B cell (primary cell): ENCODE data around the gene ESYT1. TPM values are rescaled to one million over a fixed set of nuclear protein-coding genes. Genes with fewer than 3 reads are reported as not detected.

ENCODE experiments used
- ATAC-seq: fragments of 200-7000 bp; cut with Tn5 transposase; one replicate; pipeline ENCODE4 v1.10.0; 2021; ENCODE audit warnings: low read depth, mild to moderate bottlenecking, moderate number of reproducible peaks, moderate library complexity
- CTCF ChIA-PET: fragments of 350-600 bp; sonication (Branson Sonifier 250); formaldehyde crosslinking; loops from one replicate; lab custom pipeline; 2021; ENCODE audit warnings: antibody characterized with exemption, inconsistent platforms; lab: Charles Lee
- POLR2A ChIA-PET: fragments of 350-600 bp; sonication (Branson Sonifier 250); formaldehyde crosslinking; loops from one replicate; lab custom pipeline; 2021; ENCODE audit warnings: antibody characterized with exemption; lab: Charles Lee
- DNase-seq: peaks from one replicate; pipeline ENCODE4 v3.0.0; 2013
- H2AFZ ChIP-seq: 2 replicates; pipeline ENCODE4 v1.6.1; 2012; ENCODE audit warnings: mild to moderate bottlenecking, low read depth, low read length; ENCODE audit not compliant: insufficient read depth, poor library complexity, severe bottlenecking
- H3K27ac ChIP-seq, 2 donors: 1 replicate in 1 of 2; 2 replicates in 1 of 2; pipeline ENCODE4 v1.5.1; 2012 to 2013; ENCODE audit warnings: low read length in 2 of 2, mild to moderate bottlenecking in 2 of 2, moderate library complexity in 1 of 2
- H3K27me3 ChIP-seq, 4 experiments: fragments of 200-600 bp in 1 of 4; sonication (generic) in 1 of 4; replicated peaks in 1 of 4; 1 replicate in 2 of 4; 2 replicates in 2 of 4; pipeline versions ENCODE4 v1.6.1 to v1.7.0; 2013 to 2016; ENCODE audit warnings: low read length in 3 of 4, mild to moderate bottlenecking in 2 of 4, mixed read lengths in 1 of 4, moderate library complexity in 1 of 4; ENCODE audit not compliant: insufficient read depth in 4 of 4, control insufficient read depth in 3 of 4; ENCODE audit errors: control extremely low read depth in 1 of 4
- H3K36me3 ChIP-seq, 2 experiments: replicated peaks in 1 of 2; 1 replicate in 1 of 2; 2 replicates in 1 of 2; pipeline versions ENCODE4 v1.6.1 to v1.7.1; 2013; ENCODE audit warnings: low read length in 1 of 2; ENCODE audit not compliant: insufficient read depth in 2 of 2, control insufficient read depth in 1 of 2; ENCODE audit errors: control extremely low read depth in 1 of 2, extremely low read depth in 1 of 2
- H3K4me1 ChIP-seq, 2 donors: fragments of 200-600 bp in 1 of 2; sonication (generic) in 1 of 2; 1 replicate in 1 of 2; 2 replicates in 1 of 2; pipeline versions ENCODE4 v1.5.1 to v1.6.1; 2013 to 2017; ENCODE audit warnings: low read length in 2 of 2; ENCODE audit not compliant: control insufficient read depth in 2 of 2, insufficient read depth in 2 of 2
- H3K4me2 ChIP-seq: replicated peaks from 2 replicates; pipeline ENCODE3; 2012; ENCODE audit warnings: mild to moderate bottlenecking, low read depth, low read length; ENCODE audit not compliant: poor library complexity, severe bottlenecking
- H3K4me3 ChIP-seq, 5 experiments: fragments of 200-600 bp in 1 of 5; sonication (generic) in 1 of 5; 1 replicate in 3 of 5; 2 replicates in 2 of 5; pipeline versions ENCODE4 v1.5.1 to v1.7.0; 2011 to 2016; ENCODE audit warnings: low read length in 4 of 5, mild to moderate bottlenecking in 4 of 5, low read depth in 2 of 5, control low read depth in 1 of 5, moderate library complexity in 1 of 5; ENCODE audit not compliant: insufficient read depth in 1 of 5; ENCODE audit errors: control extremely low read depth in 1 of 5, extremely low read depth in 1 of 5
- H3K79me2 ChIP-seq: fragments of 200-600 bp; sonication (generic); one replicate; pipeline ENCODE4 v1.6.0; 2016; ENCODE audit warnings: low read length; ENCODE audit not compliant: control insufficient read depth, insufficient read depth
- H3K9ac ChIP-seq: fragments of 200-600 bp; sonication (generic); 2 replicates; pipeline ENCODE4 v1.6.1; 2017; ENCODE audit warnings: mild to moderate bottlenecking, low read length, moderate library complexity
- H3K9me3 ChIP-seq, 3 donors: one replicate each; pipeline versions ENCODE4 v1.6.1 to v1.7.1; 2013; ENCODE audit warnings: low read length in 2 of 3; ENCODE audit not compliant: control insufficient read depth in 2 of 3, insufficient read depth in 1 of 3; ENCODE audit errors: control extremely low read depth in 1 of 3
- H4K20me1 ChIP-seq: 2 replicates; pipeline ENCODE4 v1.6.0; 2012; ENCODE audit warnings: mild to moderate bottlenecking, low read length; ENCODE audit not compliant: insufficient read depth, control insufficient read depth, poor library complexity, severe bottlenecking
- H3K27ac Mint-ChIP-seq: one replicate; pipeline ENCODE4 v1.8.0; 2021; ENCODE audit warnings: mixed read lengths
- H3K27me3 Mint-ChIP-seq: one replicate; pipeline ENCODE4 v1.8.0; 2021; ENCODE audit warnings: mixed read lengths
- H3K4me1 Mint-ChIP-seq: one replicate; pipeline ENCODE4 v1.8.0; 2021; ENCODE audit warnings: mixed read lengths
- H3K4me3 Mint-ChIP-seq: one replicate; pipeline ENCODE4 v1.8.0; 2021; ENCODE audit warnings: mixed read lengths
- H3K9me3 Mint-ChIP-seq: one replicate; pipeline ENCODE4 v1.8.0; 2022; ENCODE audit warnings: mixed read lengths; ENCODE audit not compliant: insufficient read depth
- EZH2 ChIP-seq: IDR thresholded peaks from 2 replicates; pipeline ENCODE4 v1.6.1; 2012; ENCODE audit warnings: borderline replicate concordance, low read depth, mild to moderate bottlenecking, moderate library complexity, low read length; ENCODE audit not compliant: insufficient read depth, poor library complexity, severe bottlenecking
- WGBS: methylation state at CpG from one replicate; pipeline ENCODE4 v1.1.5; 2013; ENCODE audit warnings: missing lambda C conversion rate; ENCODE audit not compliant: insufficient coverage; 5-methylcytosine and 5-hydroxymethylcytosine counted together
- intact Hi-C: fragments of 100-400 bp; cut with micrococcal nuclease; formaldehyde crosslinking; loops from one replicate; pipeline ENCODE4 v1.10.0; 2022
- polyA plus RNA-seq: library from polyadenylated mRNA; depleted of rRNA; stranded (reverse); fragments of >200 nt; gene quantifications from 2 replicates; pipeline ENCODE4 v1.2.3, GENCODE V29; 2012
- total RNA-seq, 2 donors: library from RNA; stranded (reverse); fragments of 120-200 nt in 1 of 2; gene quantifications; 1 replicate in 1 of 2; 2 replicates in 1 of 2; pipeline versions ENCODE4 v1.2.3 to v1.2.4, GENCODE V29; 2013 to 2022
- TF ChIP-seq, protein P1 (sequence below): fragments of 200-600 bp; IDR thresholded peaks from one replicate; pipeline ENCODE4 v1.8.0; 2022; ENCODE audit warnings: antibody characterized with exemption, mild to moderate bottlenecking

ESYT1 gene
- total and polyA plus RNA-seq, 2 donors (not counting 1 experiment from before 2014, with no cell fraction given) = 154 to 162 TPM

DNA sequence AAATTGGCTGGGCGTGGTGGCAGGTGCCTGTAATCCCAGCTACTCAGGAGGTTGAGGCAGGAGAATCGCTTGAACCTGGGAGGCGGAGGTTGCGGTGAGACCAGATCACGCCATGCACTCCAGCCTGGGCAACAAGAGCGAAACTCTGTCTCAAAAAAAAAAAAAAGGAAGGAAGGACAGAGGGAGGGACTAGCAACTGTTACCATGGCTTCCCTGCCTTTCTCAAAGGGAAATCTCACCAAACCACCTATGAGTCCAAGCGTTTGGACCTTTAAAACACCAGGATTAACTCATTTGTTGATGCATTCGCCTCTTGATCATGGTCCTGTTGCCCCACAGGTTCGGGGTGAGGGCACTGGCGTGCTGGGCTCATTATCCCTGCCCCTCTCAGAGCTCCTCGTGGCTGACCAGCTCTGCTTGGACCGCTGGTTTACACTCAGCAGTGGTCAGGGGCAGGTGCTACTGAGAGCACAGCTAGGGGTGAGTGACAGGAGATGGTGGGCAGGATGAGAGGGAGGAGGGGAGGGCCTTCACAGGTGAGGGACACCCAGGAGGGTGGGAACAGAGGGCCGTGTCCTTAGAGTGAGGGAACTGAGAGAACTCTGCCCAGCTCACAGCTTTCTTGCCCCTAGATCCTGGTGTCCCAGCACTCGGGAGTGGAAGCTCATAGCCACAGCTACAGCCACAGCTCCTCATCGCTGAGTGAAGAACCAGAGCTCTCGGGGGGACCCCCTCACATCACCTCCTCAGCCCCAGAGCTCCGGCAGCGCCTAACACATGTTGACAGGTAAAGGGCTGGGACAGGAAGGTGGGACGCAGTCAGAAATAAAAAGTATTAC is 14.1 kb downstream of the ESYT1 start:
- H3K4me2 ChIP-seq = no peak overlapping the region
- H3K9me3 ChIP-seq = no peaks in the 10 kb centered on the region
- no peaks in the 10 kb centered on the region for H3K79me2 ChIP-seq
- 81% methylated on average over 14 of the region's 19 CpGs for WGBS
- Mint-ChIP-seq H3K4me3 (no peak overlapping the region), H3K27ac (peak overlapping the region; percentile 74), H3K9me3 (no peaks in the 10 kb centered on the region), H3K4me1 (peaks cover 9% of the 10 kb centered on the region), H3K27me3 (no peaks in the 10 kb centered on the region)
- H4K20me1 ChIP-seq = peaks cover 16% of the 10 kb centered on the region
- H3K4me3 ChIP-seq = no peak overlapping the region
- no peak overlapping the region for H3K9ac ChIP-seq
- H2AFZ ChIP-seq = no peak overlapping the region
- H3K27me3 ChIP-seq = no peaks in the 10 kb centered on the region
- ChIA-PET CTCF (interaction anchor here (0.8 kb wide), 1 partner anchor 47 kb away, joined by 4 read pairs; the partner anchor contains the start of gene SMARCC2), POLR2A (interaction anchor here (0.9 kb wide), 1 partner anchor 10 kb away, joined by 3 read pairs; no protein-coding TSS in a partner anchor)
- peak overlapping the region in 1 of 2 donors; percentile 8 for H3K27ac ChIP-seq
- no peak for DNase-seq
- intact Hi-C loops = no loop called here
- H3K4me1 ChIP-seq = no peaks in the 10 kb centered on the region
- ATAC-seq = no peak
- TF ChIP-seq, protein P1, sequence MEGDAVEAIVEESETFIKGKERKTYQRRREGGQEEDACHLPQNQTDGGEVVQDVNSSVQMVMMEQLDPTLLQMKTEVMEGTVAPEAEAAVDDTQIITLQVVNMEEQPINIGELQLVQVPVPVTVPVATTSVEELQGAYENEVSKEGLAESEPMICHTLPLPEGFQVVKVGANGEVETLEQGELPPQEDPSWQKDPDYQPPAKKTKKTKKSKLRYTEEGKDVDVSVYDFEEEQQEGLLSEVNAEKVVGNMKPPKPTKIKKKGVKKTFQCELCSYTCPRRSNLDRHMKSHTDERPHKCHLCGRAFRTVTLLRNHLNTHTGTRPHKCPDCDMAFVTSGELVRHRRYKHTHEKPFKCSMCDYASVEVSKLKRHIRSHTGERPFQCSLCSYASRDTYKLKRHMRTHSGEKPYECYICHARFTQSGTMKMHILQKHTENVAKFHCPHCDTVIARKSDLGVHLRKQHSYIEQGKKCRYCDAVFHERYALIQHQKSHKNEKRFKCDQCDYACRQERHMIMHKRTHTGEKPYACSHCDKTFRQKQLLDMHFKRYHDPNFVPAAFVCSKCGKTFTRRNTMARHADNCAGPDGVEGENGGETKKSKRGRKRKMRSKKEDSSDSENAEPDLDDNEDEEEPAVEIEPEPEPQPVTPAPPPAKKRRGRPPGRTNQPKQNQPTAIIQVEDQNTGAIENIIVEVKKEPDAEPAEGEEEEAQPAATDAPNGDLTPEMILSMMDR = no peak
- TF ChIP-seq EZH2 = no peak
- peaks cover 0 to 73% of the 10 kb centered on the region in 2 experiments for H3K36me3 ChIP-seq

DNA sequence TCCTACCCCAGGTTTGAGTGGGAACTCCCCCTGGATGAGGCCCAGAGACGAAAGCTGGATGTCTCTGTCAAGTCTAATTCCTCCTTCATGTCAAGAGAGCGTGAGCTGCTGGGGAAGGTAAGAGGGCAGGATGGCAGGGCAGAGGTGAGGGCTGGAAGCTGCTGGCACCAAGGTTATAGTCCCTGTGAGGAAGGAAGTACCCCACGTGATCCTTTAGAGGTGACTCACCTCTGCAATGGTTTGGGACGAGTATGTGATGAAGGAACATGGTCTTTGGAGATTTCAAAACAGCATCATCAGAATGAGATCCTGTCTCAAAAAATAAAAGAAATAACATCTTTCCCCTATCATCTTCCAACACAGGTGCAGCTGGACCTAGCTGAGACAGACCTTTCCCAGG is 15.2 kb downstream of the ESYT1 start:
- no peaks in the 10 kb centered on the region for H3K27me3 Mint-ChIP-seq

More for the DNA sequence above, 15.2 kb downstream of the ESYT1 start:
- no peaks in the 10 kb centered on the region for H3K79me2 ChIP-seq
- peak overlapping the region in 1 of 2 donors; percentile 6 for H3K27ac ChIP-seq
- H3K9me3 ChIP-seq = no peaks in the 10 kb centered on the region
- Mint-ChIP-seq H3K4me3 (no peak overlapping the region), H3K4me1 (peaks cover 9% of the 10 kb centered on the region), H3K9me3 (no peaks in the 10 kb centered on the region), H3K27ac (peak overlapping the region; percentile 67)
- 100% methylated on average over 2 of the region's 4 CpGs for WGBS
- no peak overlapping the region for H3K4me3 ChIP-seq
- H3K4me1 ChIP-seq = no peaks in the 10 kb centered on the region
- ATAC-seq (peak; percentile 45), DNase-seq (no peak)
- peaks cover 0 to 63% of the 10 kb centered on the region in 2 experiments for H3K36me3 ChIP-seq
- intact Hi-C loops = no loop called here
- TF ChIP-seq EZH2 = no peak
- TF ChIP-seq, protein P1 = no peak
- peaks cover 12% of the 10 kb centered on the region for H4K20me1 ChIP-seq
- H2AFZ ChIP-seq = no peak overlapping the region
- POLR2A ChIA-PET = interaction anchor here (1.3 kb wide), 1 partner anchor 15 kb away, joined by 4 read pairs; the partner anchor contains the start of gene ESYT1
- H3K27me3 ChIP-seq = no peaks in the 10 kb centered on the region
- H3K9ac ChIP-seq = no peak overlapping the region
- H3K4me2 ChIP-seq = no peak overlapping the region
- CTCF ChIA-PET = interaction anchor here (0.6 to 2.2 kb wide), 3 partner anchors 16 to 1094 kb away, joined by 3 to 15 read pairs (median 3); partner anchors contain the start of genes DNAJC14 and ESYT1
